Activated T-helper 9 cell treated with anti-CD3 and anti-CD28 coated beads, Interleukin-2, amount 50 U/mL, for 16 hours (primary cell): ENCODE measurements around the gene RGS7.
"Not testable (repeated sequence)": the region's sequence is repeated elsewhere in the genome, so short reads cannot be mapped to it uniquely, and the experiment has no call there.

Experiments used
- DNase-seq: peaks from one replicate; pipeline ENCODE4 v3.0.0-alpha.2; 2020; ENCODE audit warnings: low read depth

RGS7 gene

GRCh38 chr1:241331328-241332036, 25.5 kb downstream of the RGS7 start:
- no peak for DNase-seq

- no peak for DNase-seq
Measured at GRCh38 chr1:241330619-241331327, 26.2 kb downstream of the RGS7 start.

GRCh38 chr1:241325456-241325855, 31.5 kb downstream of the RGS7 start:
- DNase-seq = no peak

- no peak for DNase-seq
Measured at GRCh38 chr1:241323514-241324195, 33.4 kb downstream of the RGS7 start.

- no peak for DNase-seq
Measured at GRCh38 chr1:241317676-241318075, 39.3 kb downstream of the RGS7 start.

- DNase-seq = no peak
Measured at GRCh38 chr1:241316372-241316771, 40.6 kb downstream of the RGS7 start.

GRCh38 chr1:241311056-241311746, 45.8 kb downstream of the RGS7 start:
- no peak for DNase-seq

GRCh38 chr1:241310451-241310850, 46.6 kb downstream of the RGS7 start:
- no peak for DNase-seq

- no peak for DNase-seq
Measured at GRCh38 chr1:241309651-241310050, 47.4 kb downstream of the RGS7 start.

GRCh38 chr1:241308471-241308870, 48.5 kb downstream of the RGS7 start:
- no peak for DNase-seq

GRCh38 chr1:241308011-241308410, 49.0 kb downstream of the RGS7 start:
- DNase-seq = no peak

GRCh38 chr1:241306125-241306790, 50.7 kb downstream of the RGS7 start:
- DNase-seq = no peak

GRCh38 chr1:241302024-241302423, 55.0 kb downstream of the RGS7 start:
- DNase-seq = not testable (repeated sequence)

- DNase-seq = no peak
Measured at GRCh38 chr1:241299347-241299746, 57.7 kb downstream of the RGS7 start.

- DNase-seq = no peak
Measured at GRCh38 chr1:241292973-241293372, 64.0 kb downstream of the RGS7 start.

- DNase-seq = not testable (repeated sequence)
Measured at GRCh38 chr1:241291548-241291947, 65.5 kb downstream of the RGS7 start.

- no peak for DNase-seq
Measured at GRCh38 chr1:241286486-241286885, 70.5 kb downstream of the RGS7 start.

GRCh38 chr1:241276391-241276790, 80.6 kb downstream of the RGS7 start:
- no peak for DNase-seq

- no peak for DNase-seq
Measured at GRCh38 chr1:241275981-241276380, 81.0 kb downstream of the RGS7 start.

GRCh38 chr1:241275226-241275625, 81.8 kb downstream of the RGS7 start:
- no peak for DNase-seq

GRCh38 chr1:241274693-241275092, 82.3 kb downstream of the RGS7 start:
- no peak for DNase-seq

GRCh38 chr1:241272828-241273227, 84.2 kb downstream of the RGS7 start:
- DNase-seq = no peak
